HG03571 (cell line): ENCODE results near the gene ZNF473.
A peak's percentile ranks its signal among the peaks of the same experiment; 100 is the strongest.

Source experiments
- ATAC-seq: cut with Tn5 transposase; IDR thresholded peaks from one replicate; pipeline ENCODE4 v1.9.1; 2021; ENCODE audit not compliant: unreplicated experiment

The ZNF473 gene

DNA sequence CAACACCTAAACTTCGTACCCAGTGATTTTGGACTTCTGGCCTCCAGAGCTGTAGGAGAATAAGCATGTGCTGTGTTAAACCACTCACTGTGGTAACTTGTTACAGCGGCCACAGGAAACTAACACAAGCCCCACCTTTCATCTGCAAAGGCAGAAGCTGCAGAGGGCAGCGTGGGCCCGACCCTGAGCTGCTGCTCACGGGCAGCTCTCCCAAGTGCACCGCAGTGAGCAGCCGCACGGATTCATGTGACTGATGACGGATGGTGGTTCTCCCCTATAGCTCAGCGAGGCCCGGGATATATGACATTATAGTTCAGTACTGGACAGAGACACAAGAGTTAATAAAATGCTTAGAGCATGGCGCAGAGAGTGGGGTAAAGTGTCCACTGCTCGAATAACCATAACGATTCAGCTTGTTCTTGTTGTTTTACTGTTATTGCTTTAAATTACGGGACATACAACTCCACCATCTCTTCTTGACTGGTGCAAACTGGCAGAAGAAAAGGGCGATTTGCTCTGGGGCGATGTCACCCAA, 22.5 kb upstream of the ZNF473 start:
- no peak for ATAC-seq

- ATAC-seq: no peak
Observed at GRCh38 chr19:50003810-50004419, 21.9 kb upstream of the ZNF473 start.

DNA sequence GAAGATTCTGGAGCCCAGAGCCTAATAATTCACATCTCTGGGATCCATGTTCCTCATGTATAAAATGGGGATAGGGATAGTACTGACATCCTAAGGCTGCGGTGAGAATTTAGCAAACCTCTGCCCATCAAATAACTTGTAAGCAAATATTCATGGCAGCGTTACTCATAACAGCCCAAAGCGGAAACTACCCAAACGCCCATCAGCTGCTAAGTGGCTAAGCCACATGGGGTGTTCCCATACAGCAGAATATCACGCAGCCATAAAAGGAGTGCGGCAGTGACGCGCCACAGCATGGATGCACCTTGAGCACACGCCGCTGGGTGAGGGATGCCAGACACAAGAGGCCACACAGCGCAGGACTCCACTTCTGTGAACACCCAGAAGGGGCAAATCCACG, 20.4 kb upstream of the ZNF473 start:
- ATAC-seq: no peak

DNA sequence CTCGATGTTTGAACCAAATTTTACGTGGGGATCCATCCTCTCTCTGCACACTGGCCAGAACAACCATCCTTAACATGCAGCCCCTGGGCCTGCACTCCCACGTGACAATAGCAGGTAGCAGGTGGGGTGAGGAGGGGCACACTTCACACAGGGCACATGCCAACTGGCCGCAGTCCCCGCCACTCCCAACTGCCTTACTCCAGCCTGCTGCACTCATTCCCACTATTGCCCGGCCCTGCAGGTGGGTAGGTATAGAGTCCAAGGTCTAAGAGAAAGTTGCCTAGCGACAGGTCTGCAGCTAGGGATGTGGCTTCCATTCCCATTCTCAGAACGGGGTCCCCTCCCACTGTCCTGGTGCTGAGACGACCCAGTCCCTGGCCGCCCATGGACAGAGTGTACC, 18.6 kb upstream of the ZNF473 start:
- ATAC-seq: no peak

DNA sequence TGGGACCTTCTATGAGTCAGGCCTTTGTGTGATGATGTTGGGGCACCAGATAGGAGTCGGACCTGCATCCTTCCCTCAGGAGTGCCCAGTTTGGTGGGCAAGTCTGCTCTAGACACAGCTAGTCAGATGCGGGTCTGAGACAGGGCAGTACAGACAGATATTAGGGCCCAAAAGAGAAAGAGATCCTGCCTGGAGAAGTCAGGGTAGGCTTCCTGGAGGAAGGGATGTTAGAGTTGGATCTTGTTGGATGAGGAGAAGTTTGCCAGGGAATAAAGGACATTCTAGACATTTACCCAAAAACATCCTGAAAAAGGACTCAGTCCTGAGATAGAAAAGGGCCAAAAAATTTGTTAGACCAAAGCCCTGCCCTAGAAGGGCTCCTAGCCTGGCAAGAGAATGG, 17.9 kb upstream of the ZNF473 start:
- ATAC-seq: no peak

DNA sequence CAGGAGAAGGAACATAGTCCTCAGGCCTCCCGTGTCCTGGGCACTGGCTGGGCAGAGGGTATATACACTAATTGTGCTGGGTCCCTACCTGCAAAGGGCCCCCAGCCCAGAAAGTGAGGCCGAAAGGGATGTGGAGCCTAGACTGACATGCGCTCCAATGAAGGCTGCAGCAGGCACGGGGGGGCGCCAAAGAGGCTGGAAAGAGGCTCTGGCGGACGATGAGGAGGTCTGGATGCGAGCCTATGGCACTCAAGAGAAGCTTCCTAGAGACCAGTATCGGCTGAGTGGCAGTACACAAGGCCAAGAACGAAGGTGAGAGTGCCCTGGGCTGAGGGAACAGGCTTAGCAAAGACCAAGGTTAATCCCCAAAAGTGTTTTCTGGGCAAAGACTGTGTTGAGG, 17.3 kb upstream of the ZNF473 start:
- no peak for ATAC-seq

GRCh38 chr19:50016225-50016807, 9.5 kb upstream of the ZNF473 start:
- no peak for ATAC-seq

- ATAC-seq: no peak
Observed at GRCh38 chr19:50020481-50020880, 5.3 kb upstream of the ZNF473 start.

DNA sequence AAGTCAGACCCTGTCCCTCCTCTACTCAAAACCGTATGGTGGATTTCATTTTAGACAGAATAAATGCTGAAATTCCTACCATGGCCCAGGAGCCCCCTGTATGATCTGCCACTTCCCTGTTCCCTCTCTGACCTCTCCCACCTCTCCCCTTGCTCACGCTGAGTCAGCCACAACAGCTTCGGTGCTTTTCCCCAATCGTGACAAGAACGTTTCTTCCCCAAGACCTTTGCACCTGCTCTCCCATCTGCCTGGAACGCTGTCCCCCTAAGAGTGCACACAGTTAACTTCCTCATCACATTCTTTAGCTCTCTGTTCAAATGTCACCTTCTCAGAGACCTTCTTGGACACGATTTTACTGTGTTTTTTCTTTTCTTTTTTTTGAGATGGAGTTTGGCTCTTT, 3.0 kb upstream of the ZNF473 start:
- no peak for ATAC-seq

GRCh38 chr19:50024719-50025021, 1.1 kb upstream of the ZNF473 start:
- peak; percentile 8 for ATAC-seq

- peak; percentile 70 for ATAC-seq
Observed at GRCh38 chr19:50025022-50025793, 597 bp upstream of the ZNF473 start, which contains the start of gene VRK3. TSS of gene VRK3 (minus strand) at chr19:50025372. CDS start at chr19:50016162, 9,210 bp downstream.

DNA sequence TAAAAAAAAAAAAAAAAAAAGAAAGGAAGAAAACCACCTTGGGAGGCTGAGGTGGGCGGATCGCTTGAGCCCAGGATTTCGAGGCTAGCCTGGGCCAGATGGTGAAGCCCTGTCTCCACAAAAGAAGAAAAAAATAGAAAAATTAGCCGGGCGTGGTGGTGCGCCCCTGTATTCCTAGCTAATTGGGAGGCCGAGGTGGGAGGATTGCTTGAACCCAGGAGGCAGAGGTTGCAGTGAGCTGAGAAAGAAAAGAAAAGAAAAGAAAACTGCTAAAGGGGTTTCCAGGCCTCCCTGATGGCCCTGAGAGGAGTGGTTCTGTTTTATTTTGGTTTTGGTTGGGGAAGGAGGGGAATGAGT, 723 bp downstream of the ZNF473 start:
- ATAC-seq: no peak

GRCh38 chr19:50030225-50030624, 4.4 kb downstream of the ZNF473 start:
- ATAC-seq: no peak

DNA sequence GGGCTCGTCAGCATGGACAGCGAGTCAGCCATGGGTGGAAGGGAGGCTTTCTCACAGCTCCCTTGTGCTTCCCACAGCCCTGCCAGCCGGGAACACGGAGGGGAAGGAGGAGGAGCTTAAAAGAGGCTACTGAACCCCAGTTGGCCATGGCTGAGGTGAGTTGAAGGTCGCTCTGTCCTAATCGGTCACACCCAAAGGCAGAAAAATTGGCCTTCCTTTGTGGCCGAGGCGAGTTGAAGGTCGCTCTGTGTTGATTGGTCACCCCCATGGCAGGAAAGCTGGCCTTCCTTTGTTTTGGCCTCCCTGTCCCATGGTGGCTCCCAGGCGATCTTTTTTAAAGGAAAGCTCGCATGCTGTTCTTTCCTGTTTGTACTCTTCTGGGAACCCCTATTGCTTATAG, 5.1 kb downstream of the ZNF473 start:
- no peak for ATAC-seq

DNA sequence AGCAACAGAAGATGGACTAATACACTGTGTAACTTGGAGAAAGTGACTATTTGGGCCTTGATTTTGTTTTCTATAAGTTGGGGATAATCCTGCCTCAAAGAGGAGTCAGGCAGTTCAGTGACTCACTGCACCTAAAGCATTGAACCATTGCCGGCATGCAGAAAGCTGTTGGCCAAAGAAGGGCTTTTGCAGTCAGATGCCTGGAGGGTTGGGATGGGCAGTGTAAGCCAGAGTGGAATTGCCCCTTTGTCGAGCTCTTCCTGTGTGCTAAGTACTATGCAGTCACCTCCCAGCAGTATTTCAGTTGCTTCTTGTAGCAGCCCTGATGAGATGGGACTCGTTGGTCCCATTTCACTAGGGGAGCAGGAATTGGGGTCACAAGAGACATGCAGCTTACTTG, 11.1 kb downstream of the ZNF473 start:
- no peak for ATAC-seq

- ATAC-seq: no peak
Observed at GRCh38 chr19:50039968-50040367, 14.2 kb downstream of the ZNF473 start.

GRCh38 chr19:50040967-50041366, 15.2 kb downstream of the ZNF473 start:
- no peak for ATAC-seq

- ATAC-seq: no peak
Observed at GRCh38 chr19:50042363-50043024, 16.7 kb downstream of the ZNF473 start.

DNA sequence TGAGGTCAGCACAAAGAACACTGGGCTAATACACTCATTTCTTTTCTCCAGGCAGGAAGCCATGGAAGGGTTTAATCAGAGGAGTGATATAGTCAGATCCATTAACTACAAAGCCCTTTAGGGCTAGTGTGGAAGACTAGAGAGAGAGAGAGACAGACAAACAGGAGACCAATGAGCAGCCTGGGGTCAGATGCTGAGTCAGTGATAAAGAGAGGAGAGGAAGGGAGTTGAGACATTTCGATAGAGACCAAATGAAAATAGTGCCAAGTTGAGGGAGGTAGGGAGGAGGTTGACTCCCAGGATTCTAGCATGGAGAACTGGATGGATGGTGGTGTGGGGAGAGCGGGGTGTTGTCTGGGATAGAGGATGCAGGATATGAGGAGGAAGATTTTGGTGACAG, 18.2 kb downstream of the ZNF473 start:
- no peak for ATAC-seq

- ATAC-seq: no peak
Observed at GRCh38 chr19:50044922-50045321, 19.1 kb downstream of the ZNF473 start.

DNA sequence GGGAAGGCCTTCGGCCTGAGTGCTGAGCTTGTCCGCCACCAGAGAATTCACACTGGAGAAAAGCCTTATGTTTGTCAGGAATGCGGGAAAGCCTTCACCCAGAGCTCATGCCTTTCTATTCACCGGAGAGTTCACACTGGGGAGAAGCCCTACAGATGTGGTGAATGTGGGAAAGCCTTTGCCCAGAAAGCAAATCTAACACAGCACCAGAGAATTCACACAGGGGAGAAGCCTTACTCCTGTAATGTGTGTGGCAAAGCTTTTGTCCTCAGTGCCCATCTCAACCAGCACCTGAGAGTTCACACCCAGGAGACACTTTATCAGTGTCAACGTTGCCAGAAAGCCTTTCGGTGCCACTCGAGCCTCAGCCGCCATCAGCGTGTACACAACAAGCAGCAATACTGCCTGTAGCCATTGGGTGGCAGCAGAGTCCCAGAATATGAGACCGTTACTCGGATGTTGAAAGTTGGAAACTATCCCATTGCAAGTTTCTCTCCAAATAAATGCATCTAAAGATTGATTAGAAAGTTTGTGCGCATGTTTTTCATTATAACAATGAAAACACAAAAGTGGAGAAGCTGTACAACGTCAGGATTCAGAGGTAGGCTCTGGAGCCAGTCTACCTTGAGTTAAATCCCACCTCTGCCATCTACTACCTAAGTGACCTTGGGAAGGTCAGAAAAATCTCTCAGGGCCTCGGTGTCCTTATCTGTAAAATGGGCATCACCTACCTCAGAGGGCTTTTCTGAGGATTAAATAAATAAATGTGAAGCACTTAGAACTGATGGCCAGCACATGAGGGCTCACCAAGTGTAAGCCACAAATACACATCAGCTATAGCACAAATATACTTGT, 21.1 kb downstream of the ZNF473 start:
- no peak for ATAC-seq
